Prostate gland (tissue), 2 donors: ENCODE results near the gene AP3D1. TPM values are rescaled to one million over a fixed set of nuclear protein-coding genes. Genes with fewer than 3 reads are reported as not detected.

ENCODE experiments used
- DNase-seq: peaks from one replicate; pipeline ENCODE4 v3.0.0-alpha.2; 2019; ENCODE audit warnings: low spot score
- H3K27ac ChIP-seq, 2 donors: fragments of 200-600 bp; sonication (generic); 2 replicates each; pipeline ENCODE4 v1.5.1; 2017 to 2019
- H3K27me3 ChIP-seq: fragments of 200-600 bp; sonication (generic); replicated peaks from 2 replicates; pipeline ENCODE4 v1.5.1; 2019; ENCODE audit not compliant: insufficient read depth
- H3K36me3 ChIP-seq, 2 donors: fragments of 200-600 bp; sonication (generic); 1 replicate in 1 of 2; 2 replicates in 1 of 2; pipeline versions ENCODE4 v1.5.1 to v1.8.1; 2017 to 2019
- H3K4me1 ChIP-seq: fragments of 200-600 bp; sonication (generic); replicated peaks from 2 replicates; pipeline ENCODE4 v1.5.1; 2019
- H3K4me3 ChIP-seq, 2 donors: fragments of 200-600 bp; sonication (generic); 2 replicates each; pipeline ENCODE4 v1.5.1; 2017 to 2019
- H3K9me3 ChIP-seq: fragments of 200-600 bp; sonication (generic); 2 replicates; pipeline ENCODE4 v1.5.1; 2017
- POLR2A ChIP-seq: fragments of 450-650 bp; IDR thresholded peaks from one replicate; pipeline ENCODE4 v1.6.1; 2016; ENCODE audit warnings: antibody characterized with exemption, mild to moderate bottlenecking
- POLR2AphosphoS5 ChIP-seq: sonication (generic); formaldehyde crosslinking; IDR thresholded peaks from one replicate; pipeline ENCODE4 v1.6.1; 2017; ENCODE audit warnings: antibody characterized with exemption
- WGBS: methylation state at CpG from one replicate; pipeline ENCODE4 v1.1.5; 2018; 5-methylcytosine and 5-hydroxymethylcytosine counted together
- intact Hi-C: fragments of 100-400 bp; cut with DNase I; formaldehyde crosslinking; loops from one replicate; pipeline ENCODE4 v1.14.2; 2022
- total RNA-seq, 2 donors: library from RNA; depleted of rRNA; stranded (reverse); fragments of >200 nt; gene quantifications; one replicate each; pipeline ENCODE4 v1.1.0, GENCODE V29; 2016
- TF ChIP-seq, protein P1 (sequence below), 4 experiments: fragments of 200-600 bp in 2 of 4; fragments of 450-650 bp in 2 of 4; sonication (generic) in 2 of 4; IDR thresholded peaks; 1 replicate in 3 of 4; 2 replicates in 1 of 4; pipeline ENCODE4 v1.5.1; 2016 to 2019; ENCODE audit warnings: antibody characterized with exemption in 4 of 4, mild to moderate bottlenecking in 2 of 4, moderate library complexity in 2 of 4

AP3D1 gene
- total RNA-seq, 2 donors from 2014 or later, result 115 to 178 TPM

DNA sequence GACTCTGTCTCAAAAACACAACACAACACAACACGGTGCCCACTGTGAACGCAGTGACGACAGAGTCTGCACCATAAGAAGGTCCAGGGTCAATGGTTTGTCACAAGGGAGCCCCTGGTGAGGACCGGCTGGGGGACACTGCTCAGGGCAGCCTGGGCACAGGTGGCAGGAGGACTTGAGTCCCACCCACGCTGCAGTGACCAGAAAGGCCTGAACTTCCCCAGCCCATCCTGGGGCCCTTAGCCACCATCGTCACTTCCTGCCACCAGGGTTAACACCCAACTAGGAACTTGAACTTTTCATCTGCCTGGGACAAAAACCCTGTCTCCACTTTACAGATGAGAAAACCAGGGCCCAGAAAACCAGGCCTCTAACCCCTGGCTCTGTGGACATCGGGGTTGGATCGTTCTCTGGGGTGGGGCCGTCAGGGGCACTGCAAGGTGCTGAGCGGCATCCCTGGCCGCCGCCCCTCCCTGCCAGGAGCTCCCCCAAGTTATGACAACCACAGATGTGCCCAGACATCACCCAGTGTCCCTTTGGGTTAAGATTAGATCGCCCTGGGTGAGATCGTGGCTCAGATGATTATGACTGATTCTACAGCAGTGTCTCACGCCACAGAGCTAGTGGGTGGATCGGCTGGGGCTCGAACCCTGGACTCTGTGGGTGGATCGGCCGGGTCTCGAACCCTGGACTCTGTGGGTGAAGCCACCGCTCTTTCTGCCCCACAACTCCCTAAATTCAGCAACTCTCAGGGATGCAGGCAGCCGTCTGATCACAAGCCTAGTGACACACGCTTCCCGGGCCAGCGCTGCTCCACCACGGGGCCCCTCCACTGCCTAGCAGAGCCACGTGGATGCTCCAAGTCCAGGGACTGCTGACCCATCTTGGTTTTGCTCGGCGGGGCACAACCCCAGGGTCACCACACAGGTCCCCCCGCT lies 69.2 kb downstream of the AP3D1 start:
- intact Hi-C loops, result no loop called here
- Histone ChIP-seq H3K27me3 (no peaks in the 10 kb centered on the region), H3K36me3 (peaks cover 0 to 13% of the 10 kb centered on the region in 2 donors), H3K4me1 (peaks cover 6% of the 10 kb centered on the region), H3K27ac (peak overlapping the region in 1 of 2 donors; percentile 18), H3K9me3 (no peaks in the 10 kb centered on the region), H3K4me3 (no peak overlapping the region)
- TF ChIP-seq POLR2AphosphoS5 (no peak), POLR2A (no peak)
- TF ChIP-seq, protein P1, sequence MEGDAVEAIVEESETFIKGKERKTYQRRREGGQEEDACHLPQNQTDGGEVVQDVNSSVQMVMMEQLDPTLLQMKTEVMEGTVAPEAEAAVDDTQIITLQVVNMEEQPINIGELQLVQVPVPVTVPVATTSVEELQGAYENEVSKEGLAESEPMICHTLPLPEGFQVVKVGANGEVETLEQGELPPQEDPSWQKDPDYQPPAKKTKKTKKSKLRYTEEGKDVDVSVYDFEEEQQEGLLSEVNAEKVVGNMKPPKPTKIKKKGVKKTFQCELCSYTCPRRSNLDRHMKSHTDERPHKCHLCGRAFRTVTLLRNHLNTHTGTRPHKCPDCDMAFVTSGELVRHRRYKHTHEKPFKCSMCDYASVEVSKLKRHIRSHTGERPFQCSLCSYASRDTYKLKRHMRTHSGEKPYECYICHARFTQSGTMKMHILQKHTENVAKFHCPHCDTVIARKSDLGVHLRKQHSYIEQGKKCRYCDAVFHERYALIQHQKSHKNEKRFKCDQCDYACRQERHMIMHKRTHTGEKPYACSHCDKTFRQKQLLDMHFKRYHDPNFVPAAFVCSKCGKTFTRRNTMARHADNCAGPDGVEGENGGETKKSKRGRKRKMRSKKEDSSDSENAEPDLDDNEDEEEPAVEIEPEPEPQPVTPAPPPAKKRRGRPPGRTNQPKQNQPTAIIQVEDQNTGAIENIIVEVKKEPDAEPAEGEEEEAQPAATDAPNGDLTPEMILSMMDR (IDR thresholded peaks at IDR 0.05), result no peak
- no peak for DNase-seq
- WGBS, result 89% methylated on average over 28 of the region's 30 CpGs

DNA sequence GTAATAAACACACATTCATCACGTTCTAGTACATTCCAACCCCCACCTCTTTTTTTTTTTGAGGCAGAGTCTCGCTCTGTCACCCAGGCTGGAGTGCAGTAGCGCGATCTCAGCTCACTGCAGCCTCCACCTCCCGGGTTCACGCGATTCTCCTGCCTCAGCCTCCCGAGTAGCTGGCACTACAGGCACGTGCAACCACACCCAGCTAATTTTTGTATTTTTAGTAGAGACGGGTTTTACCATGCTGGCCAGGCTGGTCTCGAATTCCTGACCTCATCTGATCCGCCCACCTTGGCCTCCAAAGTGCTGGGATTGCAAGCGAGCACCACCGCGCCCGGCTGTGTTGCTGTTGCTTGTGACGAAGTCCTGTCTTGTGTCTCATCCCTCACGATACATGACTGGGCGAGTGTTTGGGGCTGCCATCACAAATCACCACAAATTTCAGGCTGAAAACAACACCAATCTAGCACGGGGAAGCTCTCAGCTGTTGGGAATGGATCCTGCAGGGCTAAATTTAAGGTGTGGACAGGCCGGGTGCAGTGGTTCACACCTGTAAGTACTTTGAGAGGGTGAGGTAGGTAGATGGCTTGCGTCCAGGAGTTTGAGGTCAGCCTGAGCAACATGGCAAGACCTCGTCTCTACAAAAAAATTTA lies 70.9 kb downstream of the AP3D1 start:
- Histone ChIP-seq H3K4me1 (peaks cover 6% of the 10 kb centered on the region), H3K4me3 (no peak overlapping the region), H3K27me3 (no peaks in the 10 kb centered on the region), H3K36me3 (peaks cover 0 to 27% of the 10 kb centered on the region in 2 donors), H3K9me3 (no peaks in the 10 kb centered on the region), H3K27ac (no peak overlapping the region)
- intact Hi-C loops, result no loop called here
- DNase-seq, result no peak
- TF ChIP-seq, protein P1 (IDR thresholded peaks at IDR 0.05), result no peak
- TF ChIP-seq POLR2AphosphoS5 (no peak), POLR2A (no peak)
- 76% methylated on average over 23 of the region's 23 CpGs for WGBS

DNA sequence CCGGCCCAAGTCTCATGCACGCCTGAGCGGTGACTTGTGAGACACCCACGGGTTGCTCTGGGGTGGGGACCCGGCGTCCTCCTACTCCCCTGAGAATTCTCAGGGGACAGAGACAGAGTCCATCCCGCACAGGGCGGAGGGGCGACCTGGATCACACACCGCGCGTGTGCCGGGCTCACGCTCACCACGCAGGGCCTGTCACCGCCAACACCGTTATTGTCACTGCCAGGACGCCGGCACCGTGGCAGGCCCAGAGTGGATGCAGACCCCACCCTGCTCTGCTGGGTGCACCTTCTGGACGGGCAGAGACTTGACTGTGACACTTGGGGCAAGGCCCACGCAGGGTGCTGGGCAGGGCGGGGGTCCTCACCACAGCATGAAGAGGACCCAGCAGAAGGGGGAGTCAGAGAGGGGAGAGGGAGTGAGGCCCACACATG lies 71.5 kb downstream of the AP3D1 start:
- no peak overlapping the region for H3K4me3 ChIP-seq
- intact Hi-C loops, result no loop called here
- TF ChIP-seq POLR2AphosphoS5, result no peak
- TF ChIP-seq POLR2A, result no peak
- TF ChIP-seq, protein P1 (IDR thresholded peaks at IDR 0.05), result no peak
- H3K27ac ChIP-seq, result no peak overlapping the region
- no peak for DNase-seq
- H3K4me1 ChIP-seq, result peaks cover 6% of the 10 kb centered on the region
- no peaks in the 10 kb centered on the region for H3K27me3 ChIP-seq
- peaks cover 0 to 30% of the 10 kb centered on the region in 2 donors for H3K36me3 ChIP-seq
- H3K9me3 ChIP-seq, result no peaks in the 10 kb centered on the region
- WGBS, result 85% methylated on average over 22 of the region's 23 CpGs

DNA sequence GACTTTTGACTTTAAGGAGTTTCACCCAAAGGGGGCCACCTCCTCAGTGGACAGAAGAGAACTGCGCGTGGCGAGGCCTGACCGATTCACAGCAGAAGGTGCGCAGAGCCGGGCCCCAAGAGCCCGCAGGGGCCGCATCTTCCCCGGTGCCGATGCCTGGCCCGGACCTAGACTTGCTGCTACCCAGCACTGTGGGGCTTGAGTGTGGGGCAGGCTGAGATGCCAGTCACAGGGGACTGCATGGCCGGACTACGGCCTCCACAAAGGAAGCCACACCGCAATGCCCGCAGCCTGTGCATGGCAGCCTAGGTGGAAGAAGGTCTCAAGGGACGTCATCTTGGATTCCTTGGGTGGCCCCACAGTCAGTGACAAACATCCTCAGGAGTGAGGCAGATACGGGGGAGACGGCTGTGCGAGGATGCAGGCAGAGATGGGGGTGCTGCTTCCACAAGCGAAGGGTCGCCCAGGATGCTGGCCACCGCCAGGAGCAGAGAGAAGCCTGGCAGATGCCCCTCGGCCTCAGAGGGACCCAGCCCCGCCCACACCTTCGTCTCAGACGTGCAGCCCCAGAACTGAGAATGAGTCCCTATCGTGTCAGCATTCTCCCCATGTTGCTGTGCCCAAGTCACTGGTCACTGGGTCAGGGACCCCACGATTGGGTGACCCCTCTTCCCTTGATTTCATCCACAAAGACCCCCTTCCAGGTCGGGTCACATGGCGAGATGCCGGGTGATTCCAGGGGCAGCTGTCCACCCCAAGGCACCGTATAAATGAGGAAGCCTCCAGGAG lies 72.1 kb downstream of the AP3D1 start:
- no peaks in the 10 kb centered on the region for H3K9me3 ChIP-seq
- no peaks in the 10 kb centered on the region for H3K27me3 ChIP-seq
- 92% methylated on average over 32 of the region's 32 CpGs for WGBS
- peaks cover 0 to 30% of the 10 kb centered on the region in 2 donors for H3K36me3 ChIP-seq
- no peak overlapping the region for H3K27ac ChIP-seq
- intact Hi-C loops, result no loop called here
- no peak for DNase-seq
- H3K4me3 ChIP-seq, result no peak overlapping the region
- peaks cover 4% of the 10 kb centered on the region for H3K4me1 ChIP-seq
- TF ChIP-seq POLR2A (no peak), POLR2AphosphoS5 (no peak)
- TF ChIP-seq, protein P1 (IDR thresholded peaks at IDR 0.05), result no peak
